Measurements from ENCODE around the gene PRKCE.

GRCh38 chr2:46002947-46003346 lies 351.5 kb downstream of the PRKCE start:
- TF ChIP-seq CTCF (IDR thresholded peaks at IDR 0.05) (no peak), POLR2AphosphoS5 (IDR thresholded peaks at IDR 0.05) (no peak)
